ENCODE measurements around the gene XAGE1A.
"Not testable (repeated sequence)": the region's sequence is repeated elsewhere in the genome, so short reads cannot be mapped to it uniquely, and the experiment has no call there.

XAGE1A gene, protein sequence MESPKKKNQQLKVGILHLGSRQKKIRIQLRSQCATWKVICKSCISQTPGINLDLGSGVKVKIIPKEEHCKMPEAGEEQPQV

DNA sequence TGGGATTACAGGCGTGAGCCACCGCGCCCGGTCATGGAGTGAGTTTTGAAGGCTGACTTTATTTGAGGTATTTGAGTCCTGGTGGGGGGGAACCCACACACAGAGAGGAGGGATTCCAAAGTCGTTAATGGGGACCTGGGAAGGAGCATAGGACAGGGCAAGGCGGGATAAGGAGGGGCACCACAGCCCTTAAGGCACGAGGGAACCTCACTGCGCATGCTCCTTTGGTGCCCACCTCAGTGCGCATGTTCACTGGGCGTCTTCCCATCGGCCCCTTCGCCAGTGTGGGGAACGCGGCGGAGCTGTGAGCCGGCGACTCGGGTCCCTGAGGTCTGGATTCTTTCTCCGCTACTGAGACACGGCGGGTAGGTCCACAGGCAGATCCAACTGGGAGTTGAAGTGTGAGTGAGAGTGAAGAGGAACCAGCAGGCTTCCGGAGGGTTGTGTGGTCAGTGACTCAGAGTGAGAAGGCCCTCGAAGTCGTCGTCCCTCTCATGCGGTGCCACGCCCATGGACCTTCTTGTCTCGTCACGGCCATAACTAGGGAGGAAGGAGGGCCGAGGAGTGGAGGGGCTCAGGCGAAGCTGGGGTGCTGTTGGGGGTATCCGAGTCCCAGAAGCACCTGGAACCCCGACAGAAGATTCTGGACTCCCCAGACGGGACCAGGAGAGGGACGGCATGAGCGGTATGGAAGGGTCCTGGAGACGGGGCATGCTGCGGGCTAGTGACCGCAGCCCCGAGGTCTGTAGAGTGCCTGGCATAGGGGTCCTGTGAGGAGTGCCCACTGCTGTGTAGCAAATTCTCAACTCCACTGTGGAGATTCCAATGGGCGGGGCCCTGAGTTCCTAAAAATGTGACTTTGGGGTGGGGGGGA, at the start of gene XAGE1A:
Gene XAGE1A (plus strand): TSS at position 264 of the 874 bp plus-strand sequence. CDS start 1,554 bp downstream, outside the sequence.
- H3K27ac ChIP-seq (ENCODE audit: low read depth, low read length); H3K36me3 ChIP-seq (ENCODE audit: control insufficient read depth, insufficient read depth, low read length); H3K4me3 ChIP-seq (ENCODE audit: low read depth, low read length); H3K27me3 ChIP-seq (ENCODE audit: control insufficient read depth, insufficient read depth, low read length); H3K9ac ChIP-seq (ENCODE audit: low read depth, low read length); H3K4me1 ChIP-seq (ENCODE audit: control insufficient read depth, insufficient read depth, low read length); H3K9me3 ChIP-seq (ENCODE audit: control insufficient read depth, insufficient read depth, low read length): not testable (repeated sequence)

DNA sequence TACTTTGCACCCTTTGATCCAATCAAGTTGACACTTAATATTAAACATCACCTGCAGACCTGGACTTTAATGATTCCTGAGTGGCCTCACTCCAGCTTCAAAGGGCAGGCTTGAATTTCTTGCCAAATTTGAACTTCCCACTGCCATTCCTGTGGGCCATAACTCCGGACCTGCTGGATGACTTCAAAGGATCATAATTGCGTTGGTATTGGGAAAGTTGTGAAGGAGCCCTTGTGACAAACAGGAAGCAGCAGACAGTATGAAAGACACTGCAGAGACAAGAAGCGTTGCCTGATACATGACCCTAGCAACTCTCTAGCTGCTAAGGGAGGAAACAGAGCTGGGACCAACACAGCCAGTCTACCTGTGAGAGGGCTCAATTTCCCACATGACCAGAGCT, 43.6 kb upstream of the XAGE1A start:
- not testable (repeated sequence) for H3K9me3 ChIP-seq (ENCODE audit: control insufficient read depth, insufficient read depth, low read length); H3K4me1 ChIP-seq (ENCODE audit: control insufficient read depth, insufficient read depth, low read length); H3K36me3 ChIP-seq (ENCODE audit: control insufficient read depth, insufficient read depth, low read length); H3K4me3 ChIP-seq (ENCODE audit: low read depth, low read length); H3K27me3 ChIP-seq (ENCODE audit: control insufficient read depth, insufficient read depth, low read length); H3K27ac ChIP-seq (ENCODE audit: low read depth, low read length); H3K9ac ChIP-seq (ENCODE audit: low read depth, low read length)

DNA sequence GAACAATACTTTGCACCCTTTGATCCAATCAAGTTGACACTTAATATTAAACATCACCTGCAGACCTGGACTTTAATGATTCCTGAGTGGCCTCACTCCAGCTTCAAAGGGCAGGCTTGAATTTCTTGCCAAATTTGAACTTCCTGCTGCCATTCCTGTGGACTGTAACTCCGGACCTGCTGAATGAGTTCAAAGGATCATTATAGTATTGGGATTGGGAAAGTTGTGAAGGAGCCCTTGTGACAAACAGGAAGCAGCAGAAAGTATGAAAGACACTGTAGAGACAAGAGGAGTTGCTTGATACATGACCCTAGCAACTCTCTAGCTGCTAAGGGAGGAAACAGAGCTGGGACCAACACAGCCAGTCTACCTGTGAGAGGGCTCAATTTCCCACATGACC, 24.3 kb upstream of the XAGE1A start:
- H3K9ac ChIP-seq (ENCODE audit: low read depth, low read length); H3K27me3 ChIP-seq (ENCODE audit: control insufficient read depth, insufficient read depth, low read length); H3K36me3 ChIP-seq (ENCODE audit: control insufficient read depth, insufficient read depth, low read length); H3K27ac ChIP-seq (ENCODE audit: low read depth, low read length); H3K4me1 ChIP-seq (ENCODE audit: control insufficient read depth, insufficient read depth, low read length); H3K4me3 ChIP-seq (ENCODE audit: low read depth, low read length): not testable (repeated sequence)
- H3K9me3 ChIP-seq (ENCODE audit: control insufficient read depth, insufficient read depth, low read length) = peaks cover 37% of the 10 kb centered on the region; the same call in 1 of the 2 replicates

DNA sequence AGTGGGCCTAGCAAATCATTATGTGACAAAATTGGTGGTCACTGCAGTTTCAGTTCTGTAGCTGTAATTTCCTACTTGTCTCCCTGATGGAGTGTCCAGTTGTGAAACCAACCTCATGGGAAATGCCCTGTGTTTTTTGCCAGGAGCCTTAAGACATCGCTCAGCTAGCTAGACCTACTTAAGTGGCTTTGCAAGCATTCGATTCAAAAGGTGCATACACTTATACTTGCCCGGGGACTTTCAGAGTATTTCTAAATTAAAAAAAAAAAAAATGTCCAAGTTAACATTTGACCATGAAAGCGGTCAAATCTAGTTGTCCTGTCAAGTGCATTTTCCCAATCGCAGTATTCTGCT, 788 bp downstream of the XAGE1A start:
- H3K36me3 ChIP-seq (ENCODE audit: control insufficient read depth, insufficient read depth, low read length); H3K4me1 ChIP-seq (ENCODE audit: control insufficient read depth, insufficient read depth, low read length); H3K27ac ChIP-seq (ENCODE audit: low read depth, low read length); H3K4me3 ChIP-seq (ENCODE audit: low read depth, low read length); H3K9me3 ChIP-seq (ENCODE audit: control insufficient read depth, insufficient read depth, low read length); H3K9ac ChIP-seq (ENCODE audit: low read depth, low read length); H3K27me3 ChIP-seq (ENCODE audit: control insufficient read depth, insufficient read depth, low read length): not testable (repeated sequence)

DNA sequence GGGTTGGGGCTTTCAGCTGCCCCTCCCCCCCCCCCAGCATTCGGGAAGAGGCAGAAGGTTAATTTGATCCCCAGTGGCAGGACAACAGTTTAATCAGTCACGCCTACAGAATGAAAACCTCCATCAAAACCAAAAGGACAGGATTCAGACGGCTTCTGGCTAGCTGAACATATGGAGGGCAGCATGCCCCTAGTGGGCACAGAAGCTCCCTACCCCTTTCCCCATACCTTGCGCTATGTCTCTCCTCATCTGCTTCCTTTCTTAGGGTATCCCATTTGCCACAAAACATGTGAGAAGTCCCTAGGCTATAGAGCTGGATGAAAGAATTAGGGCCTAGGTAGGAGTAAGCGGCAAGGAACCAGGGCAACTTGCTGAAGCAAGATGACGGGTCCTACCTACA, 5.8 kb downstream of the XAGE1A start:
- H3K27ac ChIP-seq (ENCODE audit: low read depth, low read length); H3K9ac ChIP-seq (ENCODE audit: low read depth, low read length); H3K27me3 ChIP-seq (ENCODE audit: control insufficient read depth, insufficient read depth, low read length); H3K4me1 ChIP-seq (ENCODE audit: control insufficient read depth, insufficient read depth, low read length); H3K4me3 ChIP-seq (ENCODE audit: low read depth, low read length); H3K36me3 ChIP-seq (ENCODE audit: control insufficient read depth, insufficient read depth, low read length): not testable (repeated sequence)
- peaks cover 26% of the 10 kb centered on the region for H3K9me3 ChIP-seq (ENCODE audit: control insufficient read depth, insufficient read depth, low read length)

DNA sequence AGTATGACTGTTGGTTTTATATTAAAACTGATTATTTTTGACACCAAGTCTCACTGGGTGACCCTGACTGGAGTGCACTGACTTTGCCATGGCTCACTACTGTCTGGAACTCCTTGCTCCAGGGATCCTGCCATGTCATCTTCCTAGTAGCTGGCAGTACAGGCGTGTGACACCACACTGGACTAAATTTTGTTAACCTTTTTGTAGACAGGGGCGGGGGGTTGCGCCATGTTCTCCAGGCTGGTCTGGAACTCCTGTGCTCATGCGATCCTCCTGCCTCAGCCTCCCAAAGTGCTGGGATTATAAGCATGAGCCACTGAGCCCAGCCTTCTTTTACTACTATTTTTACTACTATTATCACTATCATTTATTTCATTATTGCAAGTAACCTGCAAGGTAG, 8.9 kb downstream of the XAGE1A start:
- H3K27me3 ChIP-seq (ENCODE audit: control insufficient read depth, insufficient read depth, low read length) = no peaks in the 10 kb centered on the region
- H3K4me1 ChIP-seq (ENCODE audit: control insufficient read depth, insufficient read depth, low read length) = no peaks in the 10 kb centered on the region
- no peak overlapping the region for H3K9ac ChIP-seq (ENCODE audit: low read depth, low read length)
- no peaks in the 10 kb centered on the region for H3K36me3 ChIP-seq (ENCODE audit: control insufficient read depth, insufficient read depth, low read length)
- H3K27ac ChIP-seq (ENCODE audit: low read depth, low read length) = no peak overlapping the region
- peaks cover 46% of the 10 kb centered on the region for H3K9me3 ChIP-seq (ENCODE audit: control insufficient read depth, insufficient read depth, low read length)
- no peak overlapping the region for H3K4me3 ChIP-seq (ENCODE audit: low read depth, low read length)

DNA sequence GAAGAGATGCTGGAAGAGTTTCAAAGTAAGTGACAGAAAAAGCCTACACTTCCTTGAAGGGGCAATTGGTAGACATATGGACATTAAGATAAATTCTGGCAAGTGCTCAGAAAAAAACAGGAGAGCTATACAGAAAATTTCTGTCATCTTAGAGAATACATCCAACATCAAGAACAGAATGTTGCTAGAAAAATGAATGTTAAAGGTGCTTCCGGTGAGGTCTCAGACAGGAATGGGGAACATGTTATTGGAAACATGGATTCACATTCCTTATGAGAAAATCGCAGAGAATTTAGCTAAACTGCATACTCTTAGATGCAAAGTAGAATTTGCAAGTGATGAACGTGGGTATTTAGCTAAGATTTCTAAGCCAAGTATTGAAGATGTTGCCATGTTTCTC, 11.7 kb downstream of the XAGE1A start:
- Histone ChIP-seq H3K9me3 (ENCODE audit: control insufficient read depth, insufficient read depth, low read length) (peaks cover 51% of the 10 kb centered on the region), H3K36me3 (ENCODE audit: control insufficient read depth, insufficient read depth, low read length) (no peaks in the 10 kb centered on the region), H3K9ac (ENCODE audit: low read depth, low read length) (no peak overlapping the region), H3K27me3 (ENCODE audit: control insufficient read depth, insufficient read depth, low read length) (no peaks in the 10 kb centered on the region), H3K27ac (ENCODE audit: low read depth, low read length) (no peak overlapping the region), H3K4me1 (ENCODE audit: control insufficient read depth, insufficient read depth, low read length) (no peaks in the 10 kb centered on the region), H3K4me3 (ENCODE audit: low read depth, low read length) (no peak overlapping the region)

DNA sequence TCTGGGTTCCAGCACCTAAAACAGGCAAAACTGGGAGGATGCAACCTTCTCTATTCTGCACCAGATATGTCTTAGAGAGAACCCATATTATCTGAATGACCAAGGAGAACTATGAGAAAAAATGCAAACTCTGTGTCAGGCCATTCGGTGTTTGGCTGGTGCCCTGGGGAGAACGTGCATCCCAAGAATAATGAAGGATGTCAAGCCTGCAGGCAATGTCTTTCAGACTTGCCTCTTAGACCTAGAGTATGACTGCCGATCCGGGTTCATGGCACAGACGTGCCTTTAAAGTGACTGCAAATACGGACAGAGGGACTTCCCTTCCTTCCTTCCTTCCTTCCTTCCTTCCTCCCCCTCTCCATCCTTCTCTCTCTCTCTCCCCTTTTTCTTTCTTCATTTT, 14.3 kb downstream of the XAGE1A start:
- Histone ChIP-seq H3K9me3 (ENCODE audit: control insufficient read depth, insufficient read depth, low read length) (peaks cover 36% of the 10 kb centered on the region), H3K27me3 (ENCODE audit: control insufficient read depth, insufficient read depth, low read length) (no peaks in the 10 kb centered on the region), H3K4me3 (ENCODE audit: low read depth, low read length) (no peak overlapping the region), H3K27ac (ENCODE audit: low read depth, low read length) (no peak overlapping the region), H3K36me3 (ENCODE audit: control insufficient read depth, insufficient read depth, low read length) (no peaks in the 10 kb centered on the region), H3K9ac (ENCODE audit: low read depth, low read length) (no peak overlapping the region), H3K4me1 (ENCODE audit: control insufficient read depth, insufficient read depth, low read length) (no peaks in the 10 kb centered on the region)

DNA sequence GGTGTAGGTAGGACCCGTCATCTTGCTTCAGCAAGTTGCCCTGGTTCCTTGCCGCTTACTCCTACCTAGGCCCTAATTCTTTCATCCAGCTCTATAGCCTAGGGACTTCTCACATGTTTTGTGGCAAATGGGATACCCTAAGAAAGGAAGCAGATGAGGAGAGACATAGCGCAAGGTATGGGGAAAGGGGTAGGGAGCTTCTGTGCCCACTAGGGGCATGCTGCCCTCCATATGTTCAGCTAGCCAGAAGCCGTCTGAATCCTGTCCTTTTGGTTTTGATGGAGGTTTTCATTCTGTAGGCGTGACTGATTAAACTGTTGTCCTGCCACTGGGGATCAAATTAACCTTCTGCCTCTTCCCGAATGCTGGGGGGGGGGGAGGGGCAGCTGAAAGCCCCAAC, 15.5 kb downstream of the XAGE1A start:
- H3K36me3 ChIP-seq (ENCODE audit: control insufficient read depth, insufficient read depth, low read length); H3K27ac ChIP-seq (ENCODE audit: low read depth, low read length); H3K9ac ChIP-seq (ENCODE audit: low read depth, low read length); H3K4me1 ChIP-seq (ENCODE audit: control insufficient read depth, insufficient read depth, low read length); H3K27me3 ChIP-seq (ENCODE audit: control insufficient read depth, insufficient read depth, low read length); H3K4me3 ChIP-seq (ENCODE audit: low read depth, low read length): not testable (repeated sequence)
- peaks cover 26% of the 10 kb centered on the region for H3K9me3 ChIP-seq (ENCODE audit: control insufficient read depth, insufficient read depth, low read length)

DNA sequence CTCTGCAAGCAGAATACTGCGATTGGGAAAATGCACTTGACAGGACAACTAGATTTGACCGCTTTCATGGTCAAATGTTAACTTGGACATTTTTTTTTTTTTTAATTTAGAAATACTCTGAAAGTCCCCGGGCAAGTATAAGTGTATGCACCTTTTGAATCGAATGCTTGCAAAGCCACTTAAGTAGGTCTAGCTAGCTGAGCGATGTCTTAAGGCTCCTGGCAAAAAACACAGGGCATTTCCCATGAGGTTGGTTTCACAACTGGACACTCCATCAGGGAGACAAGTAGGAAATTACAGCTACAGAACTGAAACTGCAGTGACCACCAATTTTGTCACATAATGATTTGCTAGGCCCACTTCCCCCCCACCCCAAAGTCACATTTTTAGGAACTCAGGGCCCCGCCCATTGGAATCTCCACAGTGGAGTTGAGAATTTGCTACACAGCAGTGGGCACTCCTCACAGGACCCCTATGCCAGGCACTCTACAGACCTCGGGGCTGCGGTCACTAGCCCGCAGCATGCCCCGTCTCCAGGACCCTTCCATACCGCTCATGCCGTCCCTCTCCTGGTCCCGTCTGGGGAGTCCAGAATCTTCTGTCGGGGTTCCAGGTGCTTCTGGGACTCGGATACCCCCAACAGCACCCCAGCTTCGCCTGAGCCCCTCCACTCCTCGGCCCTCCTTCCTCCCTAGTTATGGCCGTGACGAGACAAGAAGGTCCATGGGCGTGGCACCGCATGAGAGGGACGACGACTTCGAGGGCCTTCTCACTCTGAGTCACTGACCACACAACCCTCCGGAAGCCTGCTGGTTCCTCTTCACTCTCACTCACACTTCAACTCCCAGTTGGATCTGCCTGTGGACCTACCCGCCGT, 20.7 kb downstream of the XAGE1A start:
- not testable (repeated sequence) for H3K4me3 ChIP-seq (ENCODE audit: low read depth, low read length); H3K27ac ChIP-seq (ENCODE audit: low read depth, low read length); H3K27me3 ChIP-seq (ENCODE audit: control insufficient read depth, insufficient read depth, low read length); H3K36me3 ChIP-seq (ENCODE audit: control insufficient read depth, insufficient read depth, low read length); H3K9me3 ChIP-seq (ENCODE audit: control insufficient read depth, insufficient read depth, low read length); H3K4me1 ChIP-seq (ENCODE audit: control insufficient read depth, insufficient read depth, low read length); H3K9ac ChIP-seq (ENCODE audit: low read depth, low read length)

DNA sequence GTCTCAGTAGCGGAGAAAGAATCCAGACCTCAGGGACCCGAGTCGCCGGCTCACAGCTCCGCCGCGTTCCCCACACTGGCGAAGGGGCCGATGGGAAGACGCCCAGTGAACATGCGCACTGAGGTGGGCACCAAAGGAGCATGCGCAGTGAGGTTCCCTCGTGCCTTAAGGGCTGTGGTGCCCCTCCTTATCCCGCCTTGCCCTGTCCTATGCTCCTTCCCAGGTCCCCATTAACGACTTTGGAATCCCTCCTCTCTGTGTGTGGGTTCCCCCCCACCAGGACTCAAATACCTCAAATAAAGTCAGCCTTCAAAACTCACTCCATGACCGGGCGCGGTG, 21.3 kb downstream of the XAGE1A start, which contains the start of gene XAGE1B:
Gene XAGE1B (minus strand): TSS at position 77 of the 339 bp plus-strand sequence. CDS start 1,536 bp downstream, outside the sequence.
- H3K36me3 ChIP-seq (ENCODE audit: control insufficient read depth, insufficient read depth, low read length); H3K4me3 ChIP-seq (ENCODE audit: low read depth, low read length); H3K9ac ChIP-seq (ENCODE audit: low read depth, low read length); H3K4me1 ChIP-seq (ENCODE audit: control insufficient read depth, insufficient read depth, low read length); H3K27me3 ChIP-seq (ENCODE audit: control insufficient read depth, insufficient read depth, low read length); H3K9me3 ChIP-seq (ENCODE audit: control insufficient read depth, insufficient read depth, low read length); H3K27ac ChIP-seq (ENCODE audit: low read depth, low read length): not testable (repeated sequence)
